Posterior cingulate gyrus (tissue), 11 donors: Measurements from ENCODE around the gene PGLYRP4.

Experiments used
- DNase-seq, 10 donors: peaks; one replicate each; pipeline versions ENCODE4 v3.0.0 to v3.0.0-alpha.2; 2020 to 2021; ENCODE audit warnings: mixed read lengths in 3 of 10
- intact Hi-C: fragments of 100-400 bp; cut with DNase I; formaldehyde crosslinking; loops from one replicate; pipeline ENCODE4 v1.15.1; 2023

PGLYRP4 gene

GRCh38 chr1:153302308-153302707, 46.3 kb downstream of the PGLYRP4 start:
- intact Hi-C loops: no loop called here
- no peak for DNase-seq

- no peak for DNase-seq
- intact Hi-C loops: no loop called here
Measured at GRCh38 chr1:153293851-153294250, 54.8 kb downstream of the PGLYRP4 start.

- intact Hi-C loops: no loop called here
- DNase-seq: no peak
Measured at GRCh38 chr1:153293480-153293775, 55.2 kb downstream of the PGLYRP4 start.

GRCh38 chr1:153292740-153293479, 55.7 kb downstream of the PGLYRP4 start:
- DNase-seq: no peak
- intact Hi-C loops: no loop called here

GRCh38 chr1:153292185-153292584, 56.5 kb downstream of the PGLYRP4 start:
- DNase-seq: no peak
- intact Hi-C loops: no loop called here

- intact Hi-C loops: no loop called here
- no peak for DNase-seq
Measured at GRCh38 chr1:153291514-153291913, 57.1 kb downstream of the PGLYRP4 start.

- intact Hi-C loops: no loop called here
Measured at GRCh38 chr1:153288634-153289275, 59.9 kb downstream of the PGLYRP4 start.

More at GRCh38 chr1:153288634-153289275, 59.9 kb downstream of the PGLYRP4 start:
- DNase-seq: no peak
